HG03025 (cell line): ENCODE data around the gene MPPED1.

Source experiments
- ATAC-seq: cut with Tn5 transposase; IDR thresholded peaks from one replicate; pipeline ENCODE4 v1.9.1; 2021; ENCODE audit warnings: mild to moderate bottlenecking, moderate library complexity; ENCODE audit not compliant: unreplicated experiment, low FRiP score

MPPED1 gene

DNA sequence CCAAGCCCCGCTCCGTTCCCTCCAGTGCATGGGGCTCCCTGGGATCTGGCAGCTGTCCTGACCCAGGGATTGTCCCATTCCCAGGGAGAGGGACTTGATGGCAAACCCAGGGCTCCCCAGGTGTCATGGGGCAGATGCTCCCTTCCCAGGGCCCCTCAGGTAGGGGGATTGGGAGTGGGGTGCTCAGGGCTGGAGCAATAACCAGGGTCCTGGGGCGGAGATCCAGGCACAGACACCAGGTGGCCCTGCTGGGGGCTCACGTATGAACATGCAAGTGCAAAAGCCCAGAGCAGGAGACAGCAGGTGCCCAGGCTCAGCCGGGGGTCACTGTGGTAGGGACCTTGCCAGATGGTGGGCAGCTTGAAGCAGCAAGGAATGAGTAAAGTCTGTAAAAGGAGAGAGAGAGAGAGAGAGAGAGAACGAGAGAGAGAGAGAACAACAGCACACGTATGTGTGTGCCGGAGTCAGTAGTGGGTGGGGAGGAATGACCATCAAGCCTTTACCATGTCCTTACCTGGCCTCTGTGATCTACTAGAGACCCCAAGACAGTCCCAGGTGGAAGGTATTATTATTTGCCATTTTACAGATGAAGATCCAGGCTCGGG is 19.3 kb upstream of the MPPED1 start:
- no peak for ATAC-seq

DNA sequence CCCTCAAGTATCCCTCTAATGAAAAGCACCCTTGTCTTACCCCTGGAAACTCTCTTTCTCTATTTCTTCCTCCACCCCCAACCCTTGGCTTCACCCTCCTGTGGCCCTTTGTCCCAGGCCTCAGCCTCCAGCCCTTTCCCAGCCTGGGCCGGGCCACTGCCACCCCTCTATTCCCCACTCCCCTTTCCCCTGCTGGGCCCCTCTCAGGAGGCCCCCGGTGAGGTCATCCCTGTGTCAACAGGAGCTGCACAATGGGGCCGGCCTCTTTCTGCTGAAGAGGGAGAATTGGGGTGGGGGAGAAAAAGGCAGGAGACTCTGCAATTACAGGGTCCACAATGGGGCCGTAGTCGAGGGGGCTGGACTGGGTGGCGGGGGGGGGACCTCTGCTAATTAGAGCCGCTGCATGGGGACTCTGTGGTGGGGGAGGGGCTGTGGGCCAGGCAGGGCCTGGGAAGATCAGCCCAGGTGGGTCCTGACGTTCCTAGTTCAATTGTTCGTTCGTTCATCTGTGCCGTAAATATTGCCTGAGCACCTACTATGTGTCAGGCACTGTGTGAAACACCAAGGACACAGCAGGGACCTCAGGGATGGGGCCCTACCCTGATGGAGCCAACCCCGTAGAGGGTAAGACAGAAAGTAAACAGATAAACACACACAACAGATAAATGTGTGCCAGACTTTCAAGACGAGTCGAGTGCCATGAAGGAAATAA is 18.5 kb upstream of the MPPED1 start:
- ATAC-seq, result no peak

DNA sequence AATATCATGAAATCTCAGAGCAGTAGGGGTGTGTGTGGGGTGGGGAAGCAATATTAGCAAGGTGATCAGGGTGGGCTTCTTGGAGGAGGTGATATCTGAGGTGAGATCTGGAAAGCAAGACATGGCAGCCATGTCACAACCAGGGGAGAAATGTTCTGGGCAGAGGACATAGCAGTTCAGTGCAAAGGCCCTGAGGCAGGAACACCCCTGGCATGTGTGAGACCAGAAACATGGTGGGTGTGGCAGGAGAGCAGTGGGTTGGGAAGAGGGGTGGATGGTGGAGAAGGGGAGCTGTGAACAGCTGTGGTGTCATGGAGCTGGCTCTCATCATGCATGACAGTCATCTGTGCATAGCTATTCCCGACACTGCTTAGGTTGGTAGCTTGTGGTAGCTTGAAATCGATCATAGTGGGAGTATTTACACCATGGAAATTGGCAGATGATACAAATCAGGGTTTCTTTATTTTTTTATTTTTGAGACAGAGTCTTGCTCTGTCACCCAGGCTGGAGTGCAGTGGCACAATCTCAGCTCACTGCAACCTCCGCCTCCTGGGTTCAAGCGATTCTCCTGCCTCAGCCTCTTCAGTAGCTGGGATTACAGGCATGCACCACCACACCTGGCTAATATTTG is 17.9 kb upstream of the MPPED1 start:
- no peak for ATAC-seq

DNA sequence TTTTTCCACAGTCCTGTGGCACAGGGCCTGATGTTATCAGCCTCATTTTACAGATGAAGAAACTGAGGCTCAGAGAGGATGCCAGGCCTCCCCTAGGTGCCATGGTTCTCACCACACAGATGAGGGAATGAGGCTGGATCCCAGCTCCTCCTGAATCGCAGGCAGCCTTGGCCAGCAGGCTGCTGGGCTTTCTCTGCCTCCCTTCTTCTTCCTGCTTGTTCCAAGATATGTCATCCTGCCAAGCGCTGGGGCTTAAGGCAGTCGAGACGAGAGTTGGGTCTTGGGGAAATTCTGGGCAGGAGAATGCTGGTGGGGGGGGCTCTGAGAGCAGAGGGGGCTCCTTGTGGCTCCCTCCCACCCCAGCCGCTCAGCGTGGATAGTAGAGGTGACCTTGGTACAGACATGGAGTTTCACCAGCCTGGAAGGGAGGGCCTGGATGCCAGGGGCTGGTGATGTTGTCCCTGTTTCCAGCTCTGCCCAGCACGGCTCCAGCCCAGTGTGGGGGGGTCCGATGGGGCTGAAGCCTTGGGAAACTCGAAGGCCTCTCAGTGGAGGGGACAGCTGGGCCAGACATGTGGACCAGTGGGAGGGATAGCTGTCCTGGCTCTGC is 16.6 kb upstream of the MPPED1 start:
- no peak for ATAC-seq

DNA sequence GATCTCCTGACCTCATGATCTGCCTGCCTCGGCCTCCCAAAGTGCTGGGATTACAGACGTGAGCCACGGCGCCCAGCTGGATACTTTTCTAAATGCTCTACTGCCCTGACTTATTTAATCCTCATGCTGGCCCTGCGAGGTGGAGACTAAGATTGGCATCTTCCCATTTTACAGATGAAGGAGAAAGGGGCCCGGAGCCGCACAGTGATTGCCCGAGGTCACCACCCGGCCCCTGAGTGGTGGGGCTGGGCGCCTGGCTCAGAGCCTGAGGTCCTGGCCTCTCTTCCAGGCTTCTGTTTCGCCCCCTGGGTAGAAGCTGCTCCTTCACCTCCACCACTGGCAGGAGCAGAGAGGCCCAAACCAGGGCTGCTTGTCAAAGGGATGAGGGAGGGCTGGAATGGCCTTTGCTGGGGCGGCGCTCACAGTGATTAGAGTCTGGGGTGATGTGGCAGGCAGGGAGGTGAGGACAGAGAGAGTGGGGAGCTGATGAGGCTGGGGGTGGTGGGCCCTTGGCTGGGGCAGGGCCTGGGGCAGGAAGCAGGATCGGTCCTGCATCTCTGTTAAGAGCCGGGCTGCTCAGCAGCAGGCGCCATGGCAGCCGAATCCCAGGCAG is 15.4 kb upstream of the MPPED1 start:
- no peak for ATAC-seq

DNA sequence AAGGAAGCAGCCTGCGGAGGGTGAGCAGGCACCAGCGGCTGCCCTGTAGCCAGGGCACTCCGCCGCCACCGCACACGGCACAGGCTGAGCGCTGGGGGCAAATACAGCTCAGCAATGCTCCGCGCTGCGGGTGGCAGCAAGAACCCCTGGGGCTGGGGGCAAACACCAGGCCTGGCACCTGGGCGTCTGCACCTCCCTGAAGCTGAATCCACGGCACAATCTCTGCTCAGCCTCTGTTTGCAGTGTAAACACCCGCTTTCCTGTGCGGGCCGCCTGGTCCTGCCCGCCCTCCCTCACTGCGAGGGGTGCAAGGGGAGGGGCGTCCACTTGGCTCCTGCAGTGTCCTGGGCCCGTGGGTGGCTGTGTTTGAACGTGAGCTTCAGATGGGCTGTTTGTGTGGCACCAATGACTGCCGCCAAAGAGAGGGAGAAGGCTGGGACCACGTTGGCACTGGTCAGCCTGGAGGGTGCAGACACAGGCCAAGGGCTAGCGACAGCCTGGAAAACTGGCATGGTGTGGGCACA is 14.8 kb upstream of the MPPED1 start:
- ATAC-seq, result no peak

DNA sequence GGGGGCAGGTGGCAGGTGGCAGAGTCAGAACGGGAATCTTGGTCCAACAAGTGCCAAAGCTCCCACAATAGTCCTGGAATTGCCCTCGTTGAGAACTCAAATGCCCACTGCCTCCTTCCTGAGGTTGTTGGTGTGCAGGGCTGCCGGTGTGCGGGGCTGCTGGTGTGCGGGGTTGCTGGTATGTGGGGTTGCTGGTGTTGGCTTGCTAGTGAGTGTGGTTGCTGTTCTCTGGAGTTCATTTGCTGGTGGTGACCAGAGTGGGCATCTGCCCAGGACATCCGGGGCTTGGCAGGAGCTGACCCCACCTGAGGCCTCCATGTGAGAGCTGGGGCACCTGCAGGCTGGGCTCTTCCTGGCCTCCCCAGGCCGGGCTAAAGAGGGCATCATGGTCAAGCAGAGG is 14.0 kb upstream of the MPPED1 start:
- no peak for ATAC-seq

DNA sequence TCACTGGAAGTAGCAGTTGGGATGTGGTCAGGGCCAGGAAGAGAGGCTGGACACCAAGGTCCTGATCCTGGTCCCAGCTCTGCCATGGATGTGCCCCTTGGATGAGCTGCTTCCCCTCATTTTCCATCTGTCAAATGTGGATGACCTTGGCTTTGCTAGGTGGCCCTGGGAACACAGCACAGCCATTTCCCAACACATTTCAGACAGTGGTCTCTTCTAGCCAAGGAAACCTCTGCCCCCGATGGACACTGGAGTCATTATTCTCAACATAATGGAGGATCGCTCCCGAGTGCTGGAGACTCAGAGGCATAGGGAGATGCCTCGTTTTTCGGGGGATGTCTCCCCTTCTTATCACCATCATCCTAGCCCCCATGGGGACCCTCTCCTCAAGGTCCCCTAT is 13.6 kb upstream of the MPPED1 start:
- ATAC-seq, result no peak

DNA sequence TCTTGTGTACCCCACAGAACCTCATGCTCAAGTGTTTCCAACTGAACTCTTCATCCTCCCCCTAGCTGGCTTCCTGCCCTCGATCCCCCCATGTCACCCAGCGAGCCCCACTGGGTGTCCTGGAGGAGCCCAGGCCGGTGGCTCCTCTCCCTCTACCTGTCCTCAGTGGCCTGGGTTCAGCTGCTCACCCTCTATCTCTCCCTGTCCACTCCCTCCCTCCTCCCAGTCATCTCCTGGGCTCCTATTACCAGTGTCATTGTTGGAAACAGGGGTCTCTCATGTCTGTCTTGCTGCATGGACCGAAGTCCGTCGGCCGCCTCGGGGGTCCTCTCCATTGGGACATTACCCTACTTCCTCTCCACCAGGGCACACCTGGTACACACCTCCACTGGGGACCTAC is 12.9 kb upstream of the MPPED1 start:
- ATAC-seq, result no peak

DNA sequence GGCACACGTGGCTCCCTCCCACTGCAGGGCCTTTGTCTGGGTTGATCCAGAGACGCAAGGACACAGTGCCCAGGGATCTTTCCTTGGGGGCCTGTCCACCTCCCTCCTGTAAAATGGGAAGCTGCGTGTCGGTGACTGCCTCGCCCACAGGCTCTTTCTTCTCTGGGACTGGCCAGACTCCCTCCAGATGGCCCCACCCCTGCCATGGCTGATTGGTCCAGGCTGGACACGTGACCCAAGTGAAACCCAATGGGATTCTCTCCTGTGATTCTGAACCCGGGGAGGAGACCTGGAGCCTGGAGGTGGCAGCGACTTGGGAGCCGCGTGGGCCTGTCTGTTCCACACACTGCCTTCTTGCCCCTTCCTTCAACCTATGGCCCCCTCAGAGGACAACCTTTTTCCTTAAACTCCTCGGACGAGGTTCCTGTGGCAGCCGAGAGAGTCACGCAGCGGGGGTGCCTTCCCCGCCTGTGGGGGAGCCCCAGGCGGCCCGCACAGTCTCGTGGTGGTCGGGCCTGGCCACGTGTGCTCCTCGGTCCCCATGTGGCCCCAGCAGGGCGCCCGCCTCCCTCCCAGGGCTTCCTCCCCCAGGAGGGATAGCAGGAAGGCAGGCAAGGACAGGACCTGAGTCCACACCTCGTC is 12.4 kb upstream of the MPPED1 start:
- no peak for ATAC-seq

DNA sequence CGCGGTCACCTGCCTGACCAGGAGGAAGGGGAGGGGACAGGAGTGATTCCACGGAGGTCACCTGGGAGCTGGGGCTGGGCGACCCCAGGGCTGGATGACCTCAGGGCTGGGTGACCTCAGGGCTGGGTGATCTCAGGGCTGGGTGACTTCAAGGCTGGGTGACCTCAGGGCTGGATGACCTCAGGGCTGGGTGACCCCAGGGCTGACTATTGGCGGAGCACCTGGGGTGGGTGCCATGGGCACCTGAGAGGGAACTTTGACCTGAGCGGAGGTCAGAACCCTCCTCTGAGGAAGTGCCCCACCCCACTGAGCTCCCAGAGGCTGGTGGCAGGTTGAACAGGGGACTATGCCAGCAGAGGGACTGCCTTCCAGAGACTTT is 11.8 kb upstream of the MPPED1 start:
- no peak for ATAC-seq

DNA sequence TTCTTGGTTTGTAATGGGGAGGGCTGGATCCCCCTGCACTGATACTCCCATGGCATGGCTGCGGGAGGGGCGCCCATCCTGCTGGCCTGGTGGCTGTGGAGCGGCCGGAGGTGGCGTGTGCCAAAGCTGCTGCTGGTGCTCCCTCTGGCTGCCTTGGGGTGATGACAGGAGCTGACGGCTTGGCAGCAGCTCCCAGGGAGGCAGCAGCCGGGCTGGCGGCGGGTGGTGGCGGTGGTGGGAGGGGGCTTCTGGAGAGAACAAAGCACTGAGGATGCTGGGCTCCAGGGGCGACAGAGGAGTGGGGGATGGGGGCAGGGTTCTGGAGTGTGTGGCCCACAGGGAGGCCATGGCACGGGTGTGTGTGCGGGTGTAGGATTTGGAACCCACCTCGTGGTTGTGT is 11.4 kb upstream of the MPPED1 start:
- ATAC-seq, result no peak

DNA sequence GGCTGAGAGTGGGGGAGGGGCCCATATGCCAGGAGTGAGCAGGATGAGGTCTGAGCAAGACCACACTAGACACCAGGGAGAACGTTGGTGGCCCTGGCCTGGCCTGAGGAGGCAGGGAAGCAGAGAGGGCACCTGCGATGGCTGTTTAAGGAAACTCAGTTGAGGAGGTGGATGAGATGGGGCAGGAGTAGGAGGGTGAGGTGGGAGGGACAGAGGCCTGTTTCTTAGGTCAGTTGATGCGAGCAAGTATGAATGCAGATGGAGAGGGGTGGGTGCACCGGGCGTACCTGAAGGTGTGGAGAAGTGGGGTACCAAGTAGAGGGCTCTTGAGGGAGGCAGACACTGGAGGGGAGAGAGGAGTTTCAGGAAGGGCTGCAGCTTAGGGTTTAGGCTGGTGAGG is 10.6 kb upstream of the MPPED1 start:
- no peak for ATAC-seq

DNA sequence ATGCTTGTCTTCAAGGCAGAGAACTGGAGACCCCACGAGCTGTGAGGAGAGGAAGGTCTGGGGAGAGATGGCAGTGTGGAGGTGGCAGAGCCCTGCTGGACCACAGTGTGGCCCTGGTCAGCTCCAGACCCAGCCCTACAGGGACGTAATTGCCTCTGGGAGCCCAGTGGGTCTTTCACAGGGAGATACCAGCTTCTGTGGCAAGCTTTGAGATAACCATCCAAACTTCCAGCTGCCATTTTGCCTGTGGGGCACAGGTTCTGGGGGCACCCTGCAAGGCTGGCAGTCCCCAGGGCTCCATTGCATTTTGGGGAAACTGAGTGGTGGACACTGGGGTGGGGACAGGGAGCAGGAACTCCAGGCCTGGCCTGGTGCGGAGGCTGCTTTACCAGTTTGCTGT is 10.2 kb upstream of the MPPED1 start:
- ATAC-seq, result no peak

DNA sequence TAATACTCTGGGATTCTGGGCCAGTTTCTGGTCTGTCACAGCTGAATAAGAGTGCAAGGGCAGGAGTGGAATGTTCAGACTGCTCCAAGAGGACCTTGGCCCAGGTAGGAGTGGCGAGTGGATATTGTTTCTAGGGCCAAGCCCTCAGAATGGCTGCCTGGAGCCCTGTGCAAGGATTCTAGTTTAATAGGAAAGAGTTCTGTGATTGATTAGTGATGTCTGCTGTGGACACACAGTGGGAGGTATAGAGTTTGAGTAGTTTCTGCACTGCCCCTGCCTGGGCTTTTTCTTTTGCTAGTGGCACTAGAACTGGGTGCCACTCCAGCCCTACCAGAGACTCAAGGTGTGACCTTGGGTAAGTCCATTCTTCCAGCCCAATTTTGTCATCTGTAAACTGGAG is 9.7 kb upstream of the MPPED1 start:
- no peak for ATAC-seq

DNA sequence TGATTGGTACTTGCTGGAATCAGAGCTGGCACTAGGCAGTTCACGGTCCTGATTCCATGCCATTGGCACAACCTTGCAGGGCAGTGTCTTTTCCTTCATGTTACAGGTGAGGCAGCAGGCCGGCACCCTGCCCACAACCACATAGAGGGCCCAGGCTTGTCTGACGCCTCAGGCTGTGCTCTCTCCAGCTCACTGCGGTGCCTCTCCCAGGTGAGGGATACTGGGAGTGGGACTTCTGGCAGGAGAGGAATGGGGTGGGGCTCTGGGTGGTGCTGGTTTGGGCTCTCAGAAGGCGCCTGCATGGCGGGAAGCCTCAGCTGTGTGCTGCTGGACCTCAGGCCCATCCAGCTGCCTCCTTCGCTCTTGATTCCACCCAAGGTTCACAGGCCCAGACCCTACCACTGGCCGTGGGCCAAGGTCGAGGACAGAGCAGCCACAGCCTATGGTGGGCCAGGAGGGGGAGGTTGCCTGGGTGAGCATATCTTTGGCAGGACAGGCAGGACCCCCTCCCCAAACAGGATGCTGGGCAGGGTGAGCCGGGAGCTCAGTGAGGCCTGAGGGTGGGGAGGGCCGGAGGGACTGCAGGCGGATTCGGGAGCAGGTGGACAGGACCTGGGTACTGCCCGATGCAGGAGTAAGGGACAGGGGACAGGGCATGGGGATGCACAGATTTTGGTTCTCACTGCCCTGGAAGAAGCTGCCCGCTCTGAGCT is 7.0 kb upstream of the MPPED1 start:
- no peak for ATAC-seq

DNA sequence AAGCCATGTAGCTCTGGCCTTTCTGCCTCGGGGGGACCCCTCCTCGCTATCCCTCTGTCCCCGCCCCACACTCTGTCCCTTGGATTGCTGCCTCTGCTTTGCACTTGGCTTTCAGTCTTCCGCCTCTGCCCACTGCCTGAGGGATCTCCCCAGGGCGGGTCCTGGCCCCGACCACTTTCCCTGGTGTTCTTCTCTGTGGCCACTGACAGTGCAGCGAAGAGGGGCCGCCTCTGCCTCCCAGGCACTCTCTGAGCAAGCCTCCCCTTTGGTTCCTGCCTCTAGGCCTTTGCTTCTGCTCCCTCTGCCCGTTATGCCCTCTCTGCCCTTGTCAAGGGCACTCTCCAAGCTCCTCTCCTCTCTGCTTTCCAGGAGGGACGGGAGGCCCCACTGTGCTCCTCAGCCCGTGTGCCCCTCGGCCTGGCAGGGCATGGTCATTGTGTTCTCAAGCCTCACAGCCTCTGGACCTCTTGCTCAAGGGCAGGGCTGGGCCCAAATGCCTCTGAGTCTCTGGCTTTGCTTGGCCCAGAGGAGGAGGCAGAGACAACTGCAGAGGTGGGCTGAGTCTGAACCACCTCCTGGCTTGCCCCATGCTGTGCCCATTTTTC is 5.5 kb upstream of the MPPED1 start:
- no peak for ATAC-seq

DNA sequence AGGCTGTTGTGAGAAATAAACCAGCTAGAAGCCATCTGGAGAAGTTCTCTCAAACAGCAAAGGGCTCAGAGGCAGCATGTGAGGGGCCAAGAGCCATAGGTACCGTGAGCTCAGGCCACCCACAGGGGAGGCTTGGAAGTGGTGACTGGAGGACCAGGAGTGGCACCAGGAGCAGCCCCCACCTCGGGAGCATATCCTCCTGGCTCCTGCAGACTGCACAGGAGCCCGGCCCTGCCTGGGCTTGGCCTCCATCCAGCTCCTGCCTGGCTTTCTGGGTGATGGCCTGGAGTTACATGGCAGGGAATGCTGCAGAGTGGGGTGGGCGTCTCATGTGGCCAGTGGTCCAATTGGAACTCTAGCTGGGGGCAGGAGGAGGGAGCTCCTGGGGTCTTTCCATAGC is 4.2 kb upstream of the MPPED1 start:
- no peak for ATAC-seq

DNA sequence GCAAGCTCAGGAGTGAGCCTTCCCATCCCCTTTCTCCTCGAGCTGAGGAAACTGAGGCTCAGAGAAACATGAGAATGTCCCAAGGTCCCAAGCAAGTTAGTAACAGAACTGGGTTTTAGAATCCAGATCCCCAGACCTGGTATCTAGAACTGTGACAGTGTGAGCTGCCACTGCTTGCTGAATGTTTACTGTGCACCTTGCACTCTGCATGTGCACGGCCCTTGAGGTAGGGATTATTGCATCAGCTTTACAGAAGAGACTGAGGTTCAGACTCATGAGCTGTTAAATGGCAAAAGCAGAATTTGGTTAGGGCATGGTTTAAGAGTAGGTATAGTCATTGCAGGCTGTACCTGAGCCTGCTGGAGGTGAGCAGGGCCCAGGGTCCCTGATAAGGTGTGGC is 3.8 kb upstream of the MPPED1 start:
- ATAC-seq, result no peak

DNA sequence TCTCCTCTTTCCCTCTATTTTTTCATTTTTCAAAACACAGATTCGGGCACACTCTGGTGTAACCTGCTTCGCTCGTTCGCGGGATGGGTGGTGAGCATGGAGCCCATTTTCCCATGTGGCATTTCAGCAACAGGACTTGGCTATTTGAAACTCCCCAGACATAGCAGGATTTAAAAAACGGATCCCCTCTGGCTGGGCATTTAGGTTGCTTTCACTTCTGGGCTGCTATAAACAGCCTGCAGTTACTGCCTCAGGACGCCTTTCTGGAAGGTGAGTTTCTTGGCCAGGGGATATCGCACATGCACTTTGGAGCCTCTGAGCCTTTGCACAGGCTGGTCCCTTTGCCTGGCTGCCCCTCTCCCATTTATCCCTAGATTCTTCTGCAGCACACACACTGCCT is 2.8 kb upstream of the MPPED1 start:
- no peak for ATAC-seq
